ENCODE measurements around the gene POP4. TPM values are rescaled to one million over a fixed set of nuclear protein-coding genes. Genes with fewer than 3 reads are reported as not detected.

Gene POP4
- total RNA-seq, 1 experiment from 2014 or later: 75.0 TPM

- intact Hi-C loops (cut with micrococcal nuclease; ENCODE audit: unreplicated experiment): no loop called here
- no peak overlapping the region for H3K27ac Mint-ChIP-seq (ENCODE audit: unreplicated experiment)
- peaks cover 10% of the 10 kb centered on the region for H3K9me3 Mint-ChIP-seq (ENCODE audit: unreplicated experiment)
- H3K9me3 ChIP-seq: peaks cover 9% of the 10 kb centered on the region
- H3K4me1 Mint-ChIP-seq (ENCODE audit: low read depth, unreplicated experiment): no peaks in the 10 kb centered on the region
- BruUV-seq (replicated peaks): no TSS peak
- POLR2A ChIA-PET: no interaction called here
- H3K27me3 ChIP-seq (replicated peaks; ENCODE audit: control insufficient read depth, insufficient read depth, low read length): no peaks in the 10 kb centered on the region
- TF ChIP-seq, protein P1, sequence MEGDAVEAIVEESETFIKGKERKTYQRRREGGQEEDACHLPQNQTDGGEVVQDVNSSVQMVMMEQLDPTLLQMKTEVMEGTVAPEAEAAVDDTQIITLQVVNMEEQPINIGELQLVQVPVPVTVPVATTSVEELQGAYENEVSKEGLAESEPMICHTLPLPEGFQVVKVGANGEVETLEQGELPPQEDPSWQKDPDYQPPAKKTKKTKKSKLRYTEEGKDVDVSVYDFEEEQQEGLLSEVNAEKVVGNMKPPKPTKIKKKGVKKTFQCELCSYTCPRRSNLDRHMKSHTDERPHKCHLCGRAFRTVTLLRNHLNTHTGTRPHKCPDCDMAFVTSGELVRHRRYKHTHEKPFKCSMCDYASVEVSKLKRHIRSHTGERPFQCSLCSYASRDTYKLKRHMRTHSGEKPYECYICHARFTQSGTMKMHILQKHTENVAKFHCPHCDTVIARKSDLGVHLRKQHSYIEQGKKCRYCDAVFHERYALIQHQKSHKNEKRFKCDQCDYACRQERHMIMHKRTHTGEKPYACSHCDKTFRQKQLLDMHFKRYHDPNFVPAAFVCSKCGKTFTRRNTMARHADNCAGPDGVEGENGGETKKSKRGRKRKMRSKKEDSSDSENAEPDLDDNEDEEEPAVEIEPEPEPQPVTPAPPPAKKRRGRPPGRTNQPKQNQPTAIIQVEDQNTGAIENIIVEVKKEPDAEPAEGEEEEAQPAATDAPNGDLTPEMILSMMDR (IDR thresholded peaks at IDR 0.05; ENCODE audit: insufficient read depth in 1 of 2, low read depth in 1 of 2, low read length in 1 of 2, severe bottlenecking in 1 of 2, unreplicated experiment in 1 of 2): no peak
- H3K27me3 Mint-ChIP-seq (ENCODE audit: insufficient read depth, unreplicated experiment): peaks cover 2% of the 10 kb centered on the region
- no peaks in the 10 kb centered on the region for H3K36me3 Mint-ChIP-seq (ENCODE audit: insufficient read depth, unreplicated experiment)
- CTCF ChIA-PET: no interaction called here
- H3K4me1 ChIP-seq: no peaks in the 10 kb centered on the region
- no peak for DNase-seq
- H3K4me3 Mint-ChIP-seq (ENCODE audit: unreplicated experiment): no peak overlapping the region
- no peak overlapping the region for H3K4me3 ChIP-seq (ENCODE audit: low read depth, low read length)
- no peaks in the 10 kb centered on the region for H3K36me3 ChIP-seq (ENCODE audit: control insufficient read depth, insufficient read depth, low read length)
Observed at GRCh38 chr19:29562299-29563297, 43.5 kb upstream of the POP4 start.

DNA sequence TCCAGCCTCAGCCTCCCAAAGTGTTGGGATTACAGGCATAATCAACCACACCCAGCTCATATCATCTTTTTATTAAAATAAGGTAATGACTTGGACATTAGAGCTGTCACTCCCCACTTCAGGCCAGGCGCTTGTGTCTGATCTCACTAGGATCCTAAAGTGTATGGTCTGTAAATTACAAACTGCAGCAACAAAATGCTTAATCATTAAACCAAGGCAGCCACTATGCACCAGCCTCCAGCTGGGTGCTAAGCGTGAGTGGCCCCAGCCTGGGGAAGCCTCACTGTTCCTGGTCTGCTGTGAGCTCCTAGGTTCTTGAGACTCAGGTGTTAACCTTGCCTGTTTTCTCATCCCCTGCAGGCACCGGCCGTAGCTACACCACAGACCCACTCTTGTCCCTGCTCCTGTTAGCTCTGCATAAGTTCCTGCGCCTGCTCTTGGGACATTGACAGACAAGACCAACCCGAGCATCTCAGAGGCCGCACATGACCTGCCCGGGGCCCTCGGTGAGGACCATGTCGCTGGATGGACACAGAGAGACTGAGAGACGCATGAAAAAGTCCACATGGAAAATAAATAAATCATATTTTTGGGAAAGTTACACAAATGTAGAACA is 42.5 kb upstream of the POP4 start:
- BruUV-seq (replicated peaks): no TSS peak
- peaks cover 9% of the 10 kb centered on the region for H3K9me3 ChIP-seq
- intact Hi-C loops (cut with micrococcal nuclease; ENCODE audit: unreplicated experiment): no loop called here
- H3K4me3 ChIP-seq (ENCODE audit: low read depth, low read length): no peak overlapping the region
- no peaks in the 10 kb centered on the region for H3K4me1 ChIP-seq
- Mint-ChIP-seq H3K27ac (ENCODE audit: unreplicated experiment) (no peak overlapping the region), H3K4me1 (ENCODE audit: low read depth, unreplicated experiment) (no peaks in the 10 kb centered on the region), H3K4me3 (ENCODE audit: unreplicated experiment) (no peak overlapping the region), H3K27me3 (ENCODE audit: insufficient read depth, unreplicated experiment) (peaks cover 2% of the 10 kb centered on the region), H3K36me3 (ENCODE audit: insufficient read depth, unreplicated experiment) (no peaks in the 10 kb centered on the region), H3K9me3 (ENCODE audit: unreplicated experiment) (peaks cover 4% of the 10 kb centered on the region)
- TF ChIP-seq, protein P1 (IDR thresholded peaks at IDR 0.05; ENCODE audit: insufficient read depth in 1 of 2, low read depth in 1 of 2, low read length in 1 of 2, severe bottlenecking in 1 of 2, unreplicated experiment in 1 of 2): no peak
- ChIA-PET CTCF (no interaction called here), POLR2A (no interaction called here)
- no peaks in the 10 kb centered on the region for H3K36me3 ChIP-seq (ENCODE audit: control insufficient read depth, insufficient read depth, low read length)
- no peaks in the 10 kb centered on the region for H3K27me3 ChIP-seq (replicated peaks; ENCODE audit: control insufficient read depth, insufficient read depth, low read length)
- no peak for DNase-seq

DNA sequence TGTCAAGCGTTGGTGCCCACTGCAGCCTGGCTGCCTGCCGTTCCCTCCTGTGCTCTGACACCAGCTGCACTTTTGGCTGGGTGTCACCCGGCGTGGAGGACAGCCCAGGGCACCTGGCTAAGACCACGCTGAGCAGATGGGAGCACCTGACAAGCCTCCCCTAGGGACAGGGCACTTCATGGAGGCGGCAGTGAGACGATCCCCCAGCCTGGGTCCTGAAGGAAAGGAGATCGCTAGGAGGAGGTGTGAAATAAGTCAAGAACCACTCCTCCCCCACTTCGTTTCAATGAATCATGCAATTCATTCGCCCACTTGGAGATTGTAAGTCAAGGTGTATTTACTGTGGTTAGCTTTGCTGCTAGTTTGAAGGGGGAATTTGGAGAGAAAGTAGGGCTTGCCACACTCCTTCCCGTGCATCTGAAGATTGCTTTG is 41.5 kb upstream of the POP4 start:
- no peaks in the 10 kb centered on the region for H3K9me3 Mint-ChIP-seq (ENCODE audit: unreplicated experiment)
- ChIA-PET POLR2A (no interaction called here), CTCF (no interaction called here)
- intact Hi-C loops (cut with micrococcal nuclease; ENCODE audit: unreplicated experiment): no loop called here
- Histone ChIP-seq H3K4me1 (no peaks in the 10 kb centered on the region), H3K4me3 (ENCODE audit: low read depth, low read length) (no peak overlapping the region), H3K27me3 (replicated peaks; ENCODE audit: control insufficient read depth, insufficient read depth, low read length) (no peaks in the 10 kb centered on the region), H3K9me3 (peaks cover 9% of the 10 kb centered on the region), H3K36me3 (ENCODE audit: control insufficient read depth, insufficient read depth, low read length) (no peaks in the 10 kb centered on the region)
- H3K27me3 Mint-ChIP-seq (ENCODE audit: insufficient read depth, unreplicated experiment): peaks cover 2% of the 10 kb centered on the region
- no peak for DNase-seq
- TF ChIP-seq, protein P1 (IDR thresholded peaks at IDR 0.05; ENCODE audit: insufficient read depth in 1 of 2, low read depth in 1 of 2, low read length in 1 of 2, severe bottlenecking in 1 of 2, unreplicated experiment in 1 of 2): no peak
- H3K4me3 Mint-ChIP-seq (ENCODE audit: unreplicated experiment): no peak overlapping the region
- no peaks in the 10 kb centered on the region for H3K4me1 Mint-ChIP-seq (ENCODE audit: low read depth, unreplicated experiment)
- H3K27ac Mint-ChIP-seq (ENCODE audit: unreplicated experiment): no peak overlapping the region
- H3K36me3 Mint-ChIP-seq (ENCODE audit: insufficient read depth, unreplicated experiment): no peaks in the 10 kb centered on the region
- no TSS peak for BruUV-seq (replicated peaks)
